Neutrophil (primary cell): ENCODE measurements around the gene CALN1.

Experiments
- H3K27ac ChIP-seq: fragments of 200-600 bp; sonication (generic); 2 replicates; pipeline ENCODE4 v1.5.1; 2016; ENCODE audit warnings: mild to moderate bottlenecking, moderate library complexity
- H3K27me3 ChIP-seq: fragments of 200-600 bp; sonication (generic); 2 replicates; pipeline ENCODE4 v1.6.0; 2016; ENCODE audit warnings: mild to moderate bottlenecking
- H3K36me3 ChIP-seq: fragments of 200-600 bp; sonication (generic); 2 replicates; pipeline ENCODE4 v1.5.1; 2017
- H3K4me1 ChIP-seq, 2 experiments: fragments of 200-600 bp in 1 of 2; sonication (generic) in 1 of 2; 1 replicate in 1 of 2; 2 replicates in 1 of 2; pipeline versions ENCODE4 v1.5.1 to v1.6.1; 2013 to 2016; ENCODE audit warnings: low read depth in 1 of 2, low read length in 1 of 2, mild to moderate bottlenecking in 1 of 2, moderate library complexity in 1 of 2; ENCODE audit not compliant: control insufficient read depth in 1 of 2, insufficient read depth in 1 of 2
- H3K4me3 ChIP-seq, 2 experiments: fragments of 200-600 bp in 1 of 2; sonication (generic) in 1 of 2; 1 replicate in 1 of 2; 2 replicates in 1 of 2; pipeline ENCODE4 v1.5.1; 2013 to 2016; ENCODE audit warnings: low read depth in 1 of 2, low read length in 1 of 2, mild to moderate bottlenecking in 1 of 2, moderate library complexity in 1 of 2
- H3K9me3 ChIP-seq: fragments of 200-600 bp; sonication (generic); 2 replicates; pipeline ENCODE4 v1.5.1; 2016
- TF ChIP-seq, protein P1 (sequence below): fragments of 200-600 bp; sonication (generic); IDR thresholded peaks from 2 replicates; pipeline ENCODE4 v1.5.1; 2016; ENCODE audit warnings: antibody characterized with exemption

CALN1 gene

GRCh38 chr7:71842786-71843185 is 569.4 kb downstream of the CALN1 start:
- no peaks in the 10 kb centered on the region for H3K9me3 ChIP-seq

DNA sequence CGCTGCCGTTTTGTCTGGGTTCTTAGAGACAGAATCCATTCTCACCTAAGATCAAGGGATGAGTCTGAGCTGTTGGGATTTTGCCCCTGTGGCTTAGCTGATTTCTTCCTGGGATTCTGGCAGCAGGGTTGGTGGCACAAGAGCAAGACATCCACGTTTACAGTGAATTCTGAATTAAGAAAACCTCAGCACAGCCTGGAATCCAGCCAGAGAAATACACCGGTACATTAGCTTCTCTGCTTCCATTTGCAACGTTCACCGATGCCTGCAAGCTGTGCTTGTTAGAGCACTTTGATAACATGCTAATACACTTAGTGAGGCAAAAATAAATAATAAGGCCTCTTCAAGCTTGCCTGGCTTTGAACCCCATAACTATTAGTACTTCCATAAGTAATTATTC is 569.8 kb downstream of the CALN1 start:
- TF ChIP-seq, protein P1, sequence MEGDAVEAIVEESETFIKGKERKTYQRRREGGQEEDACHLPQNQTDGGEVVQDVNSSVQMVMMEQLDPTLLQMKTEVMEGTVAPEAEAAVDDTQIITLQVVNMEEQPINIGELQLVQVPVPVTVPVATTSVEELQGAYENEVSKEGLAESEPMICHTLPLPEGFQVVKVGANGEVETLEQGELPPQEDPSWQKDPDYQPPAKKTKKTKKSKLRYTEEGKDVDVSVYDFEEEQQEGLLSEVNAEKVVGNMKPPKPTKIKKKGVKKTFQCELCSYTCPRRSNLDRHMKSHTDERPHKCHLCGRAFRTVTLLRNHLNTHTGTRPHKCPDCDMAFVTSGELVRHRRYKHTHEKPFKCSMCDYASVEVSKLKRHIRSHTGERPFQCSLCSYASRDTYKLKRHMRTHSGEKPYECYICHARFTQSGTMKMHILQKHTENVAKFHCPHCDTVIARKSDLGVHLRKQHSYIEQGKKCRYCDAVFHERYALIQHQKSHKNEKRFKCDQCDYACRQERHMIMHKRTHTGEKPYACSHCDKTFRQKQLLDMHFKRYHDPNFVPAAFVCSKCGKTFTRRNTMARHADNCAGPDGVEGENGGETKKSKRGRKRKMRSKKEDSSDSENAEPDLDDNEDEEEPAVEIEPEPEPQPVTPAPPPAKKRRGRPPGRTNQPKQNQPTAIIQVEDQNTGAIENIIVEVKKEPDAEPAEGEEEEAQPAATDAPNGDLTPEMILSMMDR = no peak

More at GRCh38 chr7:71842786-71843185, 569.4 kb downstream of the CALN1 start:
- H3K4me3 ChIP-seq = no peak overlapping the region
- H3K27me3 ChIP-seq = no peaks in the 10 kb centered on the region
- no peaks in the 10 kb centered on the region for H3K36me3 ChIP-seq
- H3K4me1 ChIP-seq = no peaks in the 10 kb centered on the region
- TF ChIP-seq, protein P1 = no peak
- H3K27ac ChIP-seq = no peak overlapping the region

DNA sequence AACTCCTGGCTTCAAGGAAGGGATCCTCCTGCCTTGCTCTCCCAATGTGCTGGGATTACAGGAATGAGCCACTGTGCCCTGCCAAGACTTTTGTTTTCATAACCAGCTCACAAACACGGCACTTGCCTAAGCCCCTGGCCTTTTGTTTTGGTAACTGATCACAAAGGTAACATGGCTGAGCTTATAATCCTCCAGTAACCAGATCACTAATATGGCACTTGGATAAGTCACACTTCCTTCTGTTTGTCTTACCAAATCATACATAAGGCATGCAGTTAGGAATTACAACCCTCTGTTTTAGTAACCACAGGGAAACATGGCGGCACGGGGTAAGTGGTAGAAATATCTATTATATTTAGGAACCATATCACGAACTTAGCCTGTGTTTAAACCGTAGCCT is 577.1 kb downstream of the CALN1 start:
- Histone ChIP-seq H3K27ac (no peak overlapping the region), H3K4me1 (no peaks in the 10 kb centered on the region), H3K4me3 (no peak overlapping the region), H3K27me3 (no peaks in the 10 kb centered on the region), H3K36me3 (no peaks in the 10 kb centered on the region), H3K9me3 (no peaks in the 10 kb centered on the region)
- TF ChIP-seq, protein P1 = no peak

More for the DNA sequence above, 569.8 kb downstream of the CALN1 start:
- no peaks in the 10 kb centered on the region for H3K27me3 ChIP-seq
- no peak overlapping the region for H3K4me3 ChIP-seq
- H3K4me1 ChIP-seq = no peaks in the 10 kb centered on the region
- H3K27ac ChIP-seq = no peak overlapping the region
- no peaks in the 10 kb centered on the region for H3K9me3 ChIP-seq
- no peaks in the 10 kb centered on the region for H3K36me3 ChIP-seq

- Histone ChIP-seq H3K9me3 (no peaks in the 10 kb centered on the region), H3K4me3 (no peak overlapping the region), H3K27ac (no peak overlapping the region), H3K36me3 (no peaks in the 10 kb centered on the region), H3K4me1 (no peaks in the 10 kb centered on the region), H3K27me3 (no peaks in the 10 kb centered on the region)
- TF ChIP-seq, protein P1 = no peak
These were observed 582.6 kb downstream of the CALN1 start for GRCh38 chr7:71829515-71829914.

DNA sequence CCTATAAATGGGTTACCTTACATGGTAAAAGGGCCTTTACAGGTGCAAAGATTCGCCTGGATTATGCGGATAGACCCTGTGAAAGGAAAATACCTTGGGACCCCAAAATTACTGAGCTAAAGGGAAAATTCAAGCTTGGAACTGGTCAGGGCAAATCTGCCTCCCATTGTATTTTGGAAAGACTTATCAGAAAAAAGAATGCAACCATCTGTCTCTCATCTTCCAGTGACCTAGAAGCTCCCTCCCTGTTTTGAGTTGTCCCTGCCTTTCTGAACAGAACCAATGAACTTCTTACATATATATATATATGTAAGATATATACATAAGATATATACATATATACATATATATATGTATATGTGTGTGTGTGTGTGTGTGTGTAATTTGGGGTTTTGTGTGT is 583.8 kb downstream of the CALN1 start:
- Histone ChIP-seq H3K4me3 (no peak overlapping the region), H3K27me3 (no peaks in the 10 kb centered on the region), H3K9me3 (no peaks in the 10 kb centered on the region), H3K36me3 (no peaks in the 10 kb centered on the region), H3K27ac (no peak overlapping the region), H3K4me1 (no peaks in the 10 kb centered on the region)
- TF ChIP-seq, protein P1 = no peak

- TF ChIP-seq, protein P1 = no peak
- H3K27ac ChIP-seq = no peak overlapping the region
- no peak overlapping the region for H3K4me3 ChIP-seq
- H3K36me3 ChIP-seq = no peaks in the 10 kb centered on the region
- H3K27me3 ChIP-seq = no peaks in the 10 kb centered on the region
- no peaks in the 10 kb centered on the region for H3K4me1 ChIP-seq
- no peaks in the 10 kb centered on the region for H3K9me3 ChIP-seq
These were observed 586.0 kb downstream of the CALN1 start for GRCh38 chr7:71826141-71826540.
